Measurements from ENCODE around the gene MSH4.

DNA sequence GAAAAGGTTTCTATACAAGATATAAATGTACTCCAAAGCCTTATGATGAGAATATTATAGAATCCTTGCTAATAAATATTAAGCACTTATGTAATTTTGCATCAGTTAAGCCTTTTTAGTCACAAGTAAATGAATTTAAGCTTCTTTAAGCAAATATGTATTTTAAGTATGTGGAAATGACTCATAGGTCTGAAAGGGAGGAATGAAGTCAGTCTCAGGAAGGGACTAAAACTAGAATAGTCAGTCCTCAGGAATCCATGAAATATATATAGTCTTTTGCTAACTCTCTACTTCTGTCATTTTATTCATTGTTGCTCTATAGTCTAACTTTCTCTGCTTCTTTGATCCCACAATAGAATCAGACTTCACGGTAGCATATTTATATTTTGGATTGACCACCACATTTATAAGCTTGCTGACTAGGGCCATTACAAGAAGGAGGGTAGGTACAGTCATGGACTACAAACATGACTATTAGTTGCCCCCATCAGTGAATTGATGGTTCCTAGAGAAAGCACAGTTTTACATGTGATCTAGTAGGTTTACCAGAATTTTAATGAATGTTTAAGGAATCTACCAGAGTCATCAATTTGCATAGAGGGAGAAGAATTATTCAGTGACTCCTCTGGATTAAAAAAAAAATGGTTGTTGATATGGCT, 30.9 kb upstream of the MSH4 start:
- TF ChIP-seq CTCF (IDR thresholded peaks at IDR 0.05) (no peak), ZNF263 (CRISPR knock-in tag; IDR thresholded peaks at IDR 0.05; ENCODE audit: low read depth) (no peak), E2F4 (CRISPR knock-in tag; IDR thresholded peaks at IDR 0.05; ENCODE audit: borderline replicate concordance, low read depth) (no peak), ETV6 (CRISPR knock-in tag; IDR thresholded peaks at IDR 0.05) (no peak), KAT7 (CRISPR knock-in tag; IDR thresholded peaks at IDR 0.05; ENCODE audit: borderline replicate concordance) (no peak), ZNF232 (CRISPR knock-in tag; IDR thresholded peaks at IDR 0.05) (no peak), EMX1 (CRISPR knock-in tag; IDR thresholded peaks at IDR 0.05) (no peak), SP1 (CRISPR knock-in tag; conservative IDR thresholded peaks at IDR 0.05) (no peak), IRF2 (CRISPR knock-in tag; IDR thresholded peaks at IDR 0.05; ENCODE audit: borderline replicate concordance, low read depth) (no peak), MAX (CRISPR knock-in tag; IDR thresholded peaks at IDR 0.05) (no peak), ZNF396 (CRISPR knock-in tag; IDR thresholded peaks at IDR 0.05; ENCODE audit: borderline replicate concordance) (no peak)

Data from WTC11 (cell line).